GM12891 (cell line): Measurements from ENCODE around the gene PLCZ1.

ENCODE experiments used
- POLR2A ChIP-seq: IDR thresholded peaks from 2 replicates; pipeline ENCODE4 v1.6.1; 2011; ENCODE audit warnings: low read depth, low read length, control low read depth
- POLR2AphosphoS5 ChIP-seq: IDR thresholded peaks from 2 replicates; pipeline ENCODE4 v1.6.1; 2011; ENCODE audit warnings: low read depth, low read length, control low read depth
- TAF1 ChIP-seq: IDR thresholded peaks from 2 replicates; pipeline ENCODE4 v1.6.1; 2011; ENCODE audit warnings: low read depth, low read length, control low read depth

GRCh38 chr12:18753481-18754123 is 15.8 kb upstream of the PLCZ1 start:
- no peak for TF ChIP-seq POLR2A
- TF ChIP-seq POLR2AphosphoS5: no peak
- TF ChIP-seq TAF1: no peak
